Measurements from ENCODE around the gene S100A13.

- TF ChIP-seq, protein P1, sequence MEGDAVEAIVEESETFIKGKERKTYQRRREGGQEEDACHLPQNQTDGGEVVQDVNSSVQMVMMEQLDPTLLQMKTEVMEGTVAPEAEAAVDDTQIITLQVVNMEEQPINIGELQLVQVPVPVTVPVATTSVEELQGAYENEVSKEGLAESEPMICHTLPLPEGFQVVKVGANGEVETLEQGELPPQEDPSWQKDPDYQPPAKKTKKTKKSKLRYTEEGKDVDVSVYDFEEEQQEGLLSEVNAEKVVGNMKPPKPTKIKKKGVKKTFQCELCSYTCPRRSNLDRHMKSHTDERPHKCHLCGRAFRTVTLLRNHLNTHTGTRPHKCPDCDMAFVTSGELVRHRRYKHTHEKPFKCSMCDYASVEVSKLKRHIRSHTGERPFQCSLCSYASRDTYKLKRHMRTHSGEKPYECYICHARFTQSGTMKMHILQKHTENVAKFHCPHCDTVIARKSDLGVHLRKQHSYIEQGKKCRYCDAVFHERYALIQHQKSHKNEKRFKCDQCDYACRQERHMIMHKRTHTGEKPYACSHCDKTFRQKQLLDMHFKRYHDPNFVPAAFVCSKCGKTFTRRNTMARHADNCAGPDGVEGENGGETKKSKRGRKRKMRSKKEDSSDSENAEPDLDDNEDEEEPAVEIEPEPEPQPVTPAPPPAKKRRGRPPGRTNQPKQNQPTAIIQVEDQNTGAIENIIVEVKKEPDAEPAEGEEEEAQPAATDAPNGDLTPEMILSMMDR (IDR thresholded peaks at IDR 0.05): no peak
- TF ChIP-seq POLR2A (IDR thresholded peaks at IDR 0.05): no peak
These were observed 11.9 kb downstream of the S100A13 start for GRCh38 chr1:153615406-153615805.
